OCI-LY3 (cell line): Measurements from ENCODE around the gene KCNIP4.

ENCODE experiments used
- H2AFZ ChIP-seq: fragments of 200-600, 300-600 bp; shearing (Covaris generic); 2 replicates; pipeline ENCODE4 v1.6.0; 2014; ENCODE audit warnings: antibody characterized with exemption, low read depth, low read length
- H3K27ac ChIP-seq: fragments of 200-600, 300-600 bp; sonication (generic); 2 replicates; pipeline ENCODE4 v1.5.1; 2014; ENCODE audit warnings: mild to moderate bottlenecking, low read length, moderate library complexity, mixed read lengths
- H3K27me3 ChIP-seq: fragments of 200-600, 300-600 bp; sonication (generic); 2 replicates; pipeline ENCODE4 v1.6.1; 2014; ENCODE audit warnings: low read depth, low read length, mixed read lengths
- H3K36me3 ChIP-seq: fragments of 200-600, 300-600 bp; sonication (generic); replicated peaks from 2 replicates; pipeline ENCODE3; 2014; ENCODE audit warnings: low read depth, low read length, mixed read lengths
- H3K4me1 ChIP-seq: fragments of 300-600, 200-600 bp; sonication (generic); 2 replicates; pipeline ENCODE4 v1.6.1; 2014; ENCODE audit warnings: low read length, mixed read lengths
- H3K4me2 ChIP-seq: fragments of 200-600, 300-600 bp; sonication (generic); 2 replicates; pipeline ENCODE4 v1.6.1; 2014; ENCODE audit warnings: low read length, mixed read lengths
- H3K4me3 ChIP-seq: fragments of 300-600, 200-600 bp; sonication (generic); 2 replicates; pipeline ENCODE4 v1.5.1; 2014; ENCODE audit warnings: antibody characterized with exemption, mild to moderate bottlenecking, low read length, moderate library complexity
- H3K79me2 ChIP-seq: fragments of 300-600, 200-600 bp; shearing (Covaris generic); 2 replicates; pipeline ENCODE4 v1.6.1; 2014; ENCODE audit warnings: mild to moderate bottlenecking, low read length, mixed read lengths
- H3K9ac ChIP-seq: fragments of 300-600, 200-600 bp; shearing (Covaris generic); 2 replicates; pipeline ENCODE4 v1.6.0; 2014; ENCODE audit warnings: mild to moderate bottlenecking, low read length, moderate library complexity
- H3K9me3 ChIP-seq: fragments of 200-600, 300-600 bp; shearing (Covaris generic); 2 replicates; pipeline ENCODE4 v1.6.1; 2014; ENCODE audit warnings: low read length, mixed read lengths; ENCODE audit not compliant: insufficient read depth
- H4K20me1 ChIP-seq: fragments of 200-600, 300-600 bp; sonication (generic); 2 replicates; pipeline ENCODE4 v1.6.1; 2016; ENCODE audit warnings: low read length, mixed read lengths; ENCODE audit not compliant: insufficient read depth
- EZH2phosphoT487 ChIP-seq: fragments of 200-600 bp; shearing (Covaris generic); IDR thresholded peaks from 2 replicates; pipeline ENCODE4 v1.6.1; 2018; ENCODE audit warnings: antibody characterized with exemption, mixed run types, low read depth
- TF ChIP-seq, protein P1 (sequence below): fragments of 200-600, 300-600 bp; sonication (generic); IDR thresholded peaks from 2 replicates; pipeline ENCODE4 v1.5.1; 2014; ENCODE audit warnings: antibody characterized with exemption, low read length, low read depth

Gene KCNIP4

DNA sequence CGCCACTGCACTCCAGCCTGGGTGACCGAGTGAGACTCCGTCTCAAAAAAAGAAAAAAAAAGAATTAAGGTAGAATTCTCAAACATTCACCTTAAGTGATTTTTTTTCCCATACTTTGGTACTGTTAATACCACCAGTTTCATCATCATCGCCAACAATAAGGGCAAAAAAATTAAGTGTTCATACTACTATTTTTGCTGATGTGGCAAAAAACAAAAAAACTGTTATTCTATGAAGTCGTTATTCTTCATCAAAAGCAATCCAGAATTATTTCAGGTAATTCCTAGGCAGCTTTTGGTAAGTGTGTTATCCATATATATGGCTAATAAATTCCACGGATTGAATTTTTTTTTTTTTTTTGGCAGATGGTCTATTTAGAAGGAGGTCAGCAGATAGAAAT, 85.7 kb downstream of the KCNIP4 start:
- H3K9me3 ChIP-seq: no peaks in the 10 kb centered on the region
- H3K4me1 ChIP-seq: no peaks in the 10 kb centered on the region
- H3K36me3 ChIP-seq: no peaks in the 10 kb centered on the region
- no peak for TF ChIP-seq EZH2phosphoT487
- TF ChIP-seq, protein P1, sequence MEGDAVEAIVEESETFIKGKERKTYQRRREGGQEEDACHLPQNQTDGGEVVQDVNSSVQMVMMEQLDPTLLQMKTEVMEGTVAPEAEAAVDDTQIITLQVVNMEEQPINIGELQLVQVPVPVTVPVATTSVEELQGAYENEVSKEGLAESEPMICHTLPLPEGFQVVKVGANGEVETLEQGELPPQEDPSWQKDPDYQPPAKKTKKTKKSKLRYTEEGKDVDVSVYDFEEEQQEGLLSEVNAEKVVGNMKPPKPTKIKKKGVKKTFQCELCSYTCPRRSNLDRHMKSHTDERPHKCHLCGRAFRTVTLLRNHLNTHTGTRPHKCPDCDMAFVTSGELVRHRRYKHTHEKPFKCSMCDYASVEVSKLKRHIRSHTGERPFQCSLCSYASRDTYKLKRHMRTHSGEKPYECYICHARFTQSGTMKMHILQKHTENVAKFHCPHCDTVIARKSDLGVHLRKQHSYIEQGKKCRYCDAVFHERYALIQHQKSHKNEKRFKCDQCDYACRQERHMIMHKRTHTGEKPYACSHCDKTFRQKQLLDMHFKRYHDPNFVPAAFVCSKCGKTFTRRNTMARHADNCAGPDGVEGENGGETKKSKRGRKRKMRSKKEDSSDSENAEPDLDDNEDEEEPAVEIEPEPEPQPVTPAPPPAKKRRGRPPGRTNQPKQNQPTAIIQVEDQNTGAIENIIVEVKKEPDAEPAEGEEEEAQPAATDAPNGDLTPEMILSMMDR: no peak
- no peaks in the 10 kb centered on the region for H3K27me3 ChIP-seq
- H3K4me2 ChIP-seq: no peak overlapping the region
- H2AFZ ChIP-seq: no peak overlapping the region
- no peaks in the 10 kb centered on the region for H3K79me2 ChIP-seq
- no peaks in the 10 kb centered on the region for H4K20me1 ChIP-seq
- no peak overlapping the region for H3K9ac ChIP-seq
- no peak overlapping the region for H3K27ac ChIP-seq
- H3K4me3 ChIP-seq: no peak overlapping the region

DNA sequence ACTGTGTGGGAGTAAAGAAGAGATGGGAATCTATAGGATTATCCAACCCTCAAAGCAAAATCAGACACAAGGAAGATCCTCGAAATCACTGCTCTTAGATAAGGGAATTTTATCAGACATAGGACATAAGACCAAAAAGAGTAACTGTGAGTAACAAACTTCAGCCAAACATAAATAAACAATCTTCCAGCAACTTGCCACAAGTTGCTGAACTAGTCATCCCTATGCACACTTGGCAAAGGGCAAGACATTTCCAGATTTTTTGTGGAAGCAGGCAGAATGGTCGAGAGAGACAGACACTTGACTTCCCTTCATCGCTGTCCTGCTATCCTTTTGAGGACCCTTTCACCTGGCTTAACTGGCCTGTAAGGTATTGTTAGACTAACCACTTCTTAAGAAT, 89.6 kb downstream of the KCNIP4 start:
- TF ChIP-seq EZH2phosphoT487: no peak
- TF ChIP-seq, protein P1: no peak
- H3K79me2 ChIP-seq: no peaks in the 10 kb centered on the region
- no peak overlapping the region for H3K9ac ChIP-seq
- no peaks in the 10 kb centered on the region for H3K36me3 ChIP-seq
- H3K4me1 ChIP-seq: no peaks in the 10 kb centered on the region
- H3K9me3 ChIP-seq: no peaks in the 10 kb centered on the region
- no peaks in the 10 kb centered on the region for H3K27me3 ChIP-seq
- no peak overlapping the region for H3K27ac ChIP-seq
- H3K4me3 ChIP-seq: no peak overlapping the region
- H4K20me1 ChIP-seq: no peaks in the 10 kb centered on the region
- no peak overlapping the region for H2AFZ ChIP-seq
- H3K4me2 ChIP-seq: no peak overlapping the region

DNA sequence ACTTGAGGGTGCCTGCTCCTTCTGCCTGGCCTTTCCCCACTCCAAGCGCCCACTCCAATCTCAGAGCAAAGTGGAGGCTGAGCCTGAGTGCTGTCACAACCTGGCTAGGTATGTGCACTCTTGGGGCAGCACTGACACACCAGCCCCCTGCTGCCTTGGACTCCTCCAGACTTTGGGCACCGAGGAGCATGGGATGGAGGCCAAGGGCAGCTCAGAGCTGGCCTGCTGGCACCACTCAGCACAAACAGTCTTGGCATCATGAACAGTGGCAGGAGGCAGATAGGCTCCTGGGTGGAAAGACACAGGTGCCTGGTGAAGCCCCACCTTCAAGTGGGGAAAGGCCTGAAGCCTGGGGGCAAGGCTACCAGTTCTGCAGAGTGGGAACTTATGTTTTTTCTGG, 91.8 kb downstream of the KCNIP4 start:
- Histone ChIP-seq H3K4me3 (no peak overlapping the region), H3K4me1 (no peaks in the 10 kb centered on the region), H3K9me3 (no peaks in the 10 kb centered on the region), H3K27me3 (no peaks in the 10 kb centered on the region), H4K20me1 (no peaks in the 10 kb centered on the region), H3K27ac (no peak overlapping the region), H2AFZ (no peak overlapping the region), H3K9ac (no peak overlapping the region), H3K79me2 (no peaks in the 10 kb centered on the region), H3K36me3 (no peaks in the 10 kb centered on the region), H3K4me2 (no peak overlapping the region)
- TF ChIP-seq, protein P1: no peak
- TF ChIP-seq EZH2phosphoT487: no peak

GRCh38 chr4:21856301-21856700, 92.3 kb downstream of the KCNIP4 start:
- no peaks in the 10 kb centered on the region for H3K36me3 ChIP-seq
- H2AFZ ChIP-seq: no peak overlapping the region
- no peak overlapping the region for H3K4me3 ChIP-seq
- TF ChIP-seq, protein P1: no peak
- TF ChIP-seq EZH2phosphoT487: no peak
- no peak overlapping the region for H3K27ac ChIP-seq
- H3K79me2 ChIP-seq: no peaks in the 10 kb centered on the region
- H3K4me2 ChIP-seq: no peak overlapping the region
- H3K9me3 ChIP-seq: no peaks in the 10 kb centered on the region
- H4K20me1 ChIP-seq: no peaks in the 10 kb centered on the region
- H3K27me3 ChIP-seq: no peaks in the 10 kb centered on the region
- H3K9ac ChIP-seq: no peak overlapping the region
- no peaks in the 10 kb centered on the region for H3K4me1 ChIP-seq
